GM21367 (cell line): Measurements from ENCODE around the gene SSBP2.

ENCODE experiments used
- ATAC-seq: cut with Tn5 transposase; IDR thresholded peaks from one replicate; pipeline ENCODE4 v1.9.1; 2021; ENCODE audit not compliant: unreplicated experiment

SSBP2 gene

DNA sequence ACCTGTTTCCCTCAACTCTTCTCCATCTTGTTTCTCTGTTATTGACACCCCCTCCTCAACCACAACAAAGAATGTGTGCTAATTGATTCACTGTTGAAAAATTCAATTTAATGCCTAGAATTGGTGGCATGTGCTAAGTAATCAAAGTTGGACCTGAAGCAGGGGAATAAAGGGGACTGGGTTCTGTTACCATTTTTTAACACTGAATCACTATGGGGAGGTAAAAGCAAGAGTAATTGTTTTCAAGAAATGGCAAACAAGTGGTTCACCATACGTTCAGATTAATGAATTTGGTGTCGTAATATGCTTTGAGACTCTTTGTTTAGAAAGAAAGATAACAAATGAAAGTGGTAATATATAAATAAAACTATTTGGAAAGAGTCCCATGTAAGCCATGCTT, 17.0 kb upstream of the SSBP2 start:
- no peak for ATAC-seq

GRCh38 chr5:81767097-81767496, 16.2 kb upstream of the SSBP2 start:
- no peak for ATAC-seq

DNA sequence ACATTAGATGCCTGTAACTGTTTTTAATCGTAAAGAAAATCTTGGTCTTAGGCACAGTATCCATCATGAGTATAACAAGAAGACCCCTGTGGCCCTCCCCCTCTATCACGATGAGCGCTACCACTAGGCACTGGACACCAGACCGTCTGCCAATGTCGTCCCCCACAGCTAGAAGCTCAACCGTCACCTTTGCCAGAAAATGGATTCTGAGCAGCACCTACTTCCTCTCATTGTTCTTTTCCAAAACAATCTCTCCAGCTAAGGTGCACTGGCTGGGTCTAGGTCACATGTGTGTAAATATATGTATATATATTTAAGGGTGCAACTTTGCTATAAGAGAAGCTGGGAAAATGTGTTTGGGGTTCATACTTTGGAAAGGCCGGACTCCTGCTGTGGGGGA, 15.7 kb upstream of the SSBP2 start:
- no peak for ATAC-seq

DNA sequence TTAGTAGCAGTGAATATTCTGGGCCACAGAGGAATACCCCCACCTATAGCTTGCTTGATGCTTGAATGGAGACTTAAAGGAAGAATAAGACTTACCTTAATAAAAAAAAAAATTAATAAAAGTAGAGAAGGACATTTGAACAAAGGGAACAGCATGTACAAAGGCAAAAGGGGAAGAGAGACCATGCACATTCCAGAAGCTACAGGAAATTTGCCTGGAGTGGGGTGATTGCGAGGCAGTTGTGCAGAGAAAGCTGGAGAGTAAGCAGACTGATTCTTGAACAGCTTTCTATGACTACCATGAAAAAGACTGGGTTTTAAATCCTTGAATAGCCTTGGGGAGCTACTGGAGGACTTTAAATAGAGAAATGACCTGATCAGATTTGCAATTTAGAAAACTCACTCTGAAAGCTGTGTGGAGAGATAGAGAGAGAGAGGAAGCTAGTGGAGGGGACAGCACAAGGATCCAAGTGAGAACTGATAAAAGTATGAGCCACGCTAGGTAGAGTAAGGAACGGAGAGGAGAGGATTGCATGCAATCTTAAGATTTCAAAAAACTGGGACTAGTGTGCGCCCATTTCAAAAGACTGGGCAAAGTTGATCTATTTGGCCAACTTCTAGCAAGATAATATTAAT, 12.5 kb upstream of the SSBP2 start:
- ATAC-seq = no peak

GRCh38 chr5:81762853-81763252, 12.0 kb upstream of the SSBP2 start:
- ATAC-seq = no peak

- ATAC-seq = no peak
These were observed 11.5 kb upstream of the SSBP2 start for GRCh38 chr5:81762401-81762800.

DNA sequence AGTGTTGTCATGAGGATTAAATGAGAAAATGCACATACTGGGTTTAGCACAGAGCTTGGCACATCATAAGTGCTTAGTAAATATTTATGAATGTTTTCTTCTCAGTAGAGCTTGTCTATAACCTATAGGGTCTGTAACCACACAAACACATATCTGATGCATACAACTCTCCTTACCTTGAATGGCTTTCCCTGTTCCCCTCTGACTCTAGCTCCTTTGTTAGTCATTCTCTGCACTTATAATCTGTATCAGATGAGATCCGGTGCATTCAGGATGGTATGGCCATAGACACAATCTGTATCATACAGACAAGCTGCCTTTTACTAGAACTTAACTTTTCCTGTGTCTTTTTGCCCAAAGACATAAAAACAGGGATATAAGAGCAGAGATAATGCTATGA, 11.1 kb upstream of the SSBP2 start:
- no peak for ATAC-seq

DNA sequence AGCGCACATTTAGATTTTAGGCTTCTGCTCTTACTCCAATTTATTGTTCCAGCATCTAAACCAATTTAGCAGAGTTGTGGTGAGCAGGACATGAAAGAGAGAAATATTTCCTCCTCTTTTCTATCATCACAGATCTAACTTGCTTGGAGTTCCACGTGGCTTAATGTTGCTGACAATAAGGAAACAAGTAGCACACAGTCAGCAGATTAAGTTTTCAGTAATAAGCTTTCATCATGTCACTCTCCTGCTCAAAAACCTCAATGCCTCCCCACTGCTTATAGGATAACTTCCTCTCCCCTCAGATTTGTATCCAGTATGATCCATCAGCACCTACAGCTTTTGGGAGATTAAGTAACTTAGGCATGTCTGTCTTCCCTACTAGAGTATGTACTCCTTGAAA, 10.4 kb upstream of the SSBP2 start:
- ATAC-seq = no peak

DNA sequence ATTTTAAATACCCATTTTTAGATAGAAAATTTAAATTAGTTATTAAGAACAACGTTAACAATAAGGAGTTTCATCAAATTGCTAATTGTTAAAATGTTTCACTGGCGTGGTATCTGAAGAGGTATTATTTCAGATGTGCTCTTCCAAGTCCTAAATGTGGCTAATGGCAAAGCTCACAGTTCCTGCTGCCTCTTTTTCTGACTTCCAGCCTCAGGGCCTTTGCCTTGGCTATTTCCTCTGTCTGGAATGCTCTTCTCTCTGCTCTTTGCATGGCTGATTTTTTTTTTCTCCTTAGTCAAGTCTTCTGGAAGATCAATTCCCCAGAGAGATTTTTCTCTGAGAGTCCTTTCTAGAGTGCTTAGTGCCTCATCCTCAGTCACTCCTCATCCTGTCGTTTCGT, 9.6 kb upstream of the SSBP2 start:
- ATAC-seq = no peak

- ATAC-seq = no peak
These were observed 8.7 kb upstream of the SSBP2 start for GRCh38 chr5:81759632-81760005.

DNA sequence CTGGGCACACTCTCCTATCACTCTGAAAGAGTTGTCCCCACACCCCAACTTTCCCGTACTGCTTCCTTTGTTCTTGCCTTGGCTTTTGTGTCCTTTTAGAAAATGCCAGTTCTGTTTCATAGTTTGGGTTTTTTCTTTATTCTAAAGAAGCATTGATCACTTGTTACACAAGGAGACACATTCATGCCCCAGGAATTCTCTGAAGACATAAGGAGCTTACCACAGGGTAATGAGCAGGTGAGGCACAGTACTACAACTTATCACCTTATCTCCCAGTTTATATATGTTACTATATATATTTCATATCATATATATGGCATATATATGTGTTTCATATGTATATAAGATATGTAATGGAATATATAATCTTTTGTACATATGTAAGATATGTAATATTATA, 6.5 kb upstream of the SSBP2 start:
- no peak for ATAC-seq

DNA sequence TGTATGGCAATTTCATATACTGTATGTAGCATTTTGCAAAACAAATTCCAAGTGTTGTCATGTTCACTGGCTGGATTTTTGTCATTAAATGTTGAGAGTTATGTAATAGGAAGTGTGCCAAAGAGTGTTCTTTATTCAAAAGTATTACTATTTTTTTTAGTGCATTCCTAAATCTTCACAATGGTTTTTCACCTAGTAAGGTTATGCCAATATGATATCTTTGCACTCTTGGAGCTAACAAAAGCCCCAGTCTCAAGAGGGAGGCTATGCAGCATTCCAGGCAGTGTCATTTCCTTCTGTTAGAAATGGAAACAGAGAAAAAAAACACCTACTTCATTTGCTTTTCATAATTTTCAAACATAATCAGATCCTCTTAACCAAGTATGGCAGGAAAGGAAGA, 5.1 kb upstream of the SSBP2 start:
- no peak for ATAC-seq

DNA sequence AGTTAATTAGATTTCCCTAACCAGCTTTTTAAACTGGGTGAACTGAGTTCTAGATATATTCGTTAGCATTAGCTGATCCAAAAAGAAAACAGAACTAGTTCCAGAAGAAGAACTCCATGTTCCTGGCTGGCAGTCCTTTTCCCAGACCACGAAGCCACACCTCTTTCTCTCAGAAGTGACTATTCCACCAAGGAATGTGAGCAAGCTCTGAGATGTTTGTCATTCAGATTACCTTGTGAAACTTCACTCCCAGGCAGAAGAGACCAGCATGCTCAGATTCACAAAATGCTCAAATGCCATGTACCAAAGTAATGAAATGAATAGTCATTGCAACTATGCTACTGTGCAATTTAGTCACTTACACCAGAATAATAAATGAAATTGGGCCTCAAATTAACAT, 4.4 kb upstream of the SSBP2 start:
- ATAC-seq = no peak

- ATAC-seq = no peak
These were observed 3.7 kb upstream of the SSBP2 start for GRCh38 chr5:81754621-81755020.

DNA sequence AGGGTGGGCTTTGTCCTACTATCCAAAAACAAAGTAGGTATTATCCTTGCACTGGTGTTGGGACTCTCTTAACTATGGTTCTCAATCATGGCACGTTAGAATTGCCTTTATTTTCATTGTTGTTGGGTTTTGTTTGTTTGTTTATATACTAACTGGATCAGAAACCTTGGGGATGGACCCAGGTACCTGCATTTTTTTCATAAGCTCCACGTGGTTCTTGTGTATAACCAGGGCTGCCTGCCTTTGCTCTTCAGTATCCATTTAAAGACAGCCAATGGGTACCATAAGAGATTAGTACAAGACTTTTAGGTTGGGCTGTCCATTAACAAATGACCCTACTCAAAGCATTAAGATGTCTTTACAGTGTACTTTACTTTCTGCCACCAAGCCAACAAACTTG, 2.5 kb upstream of the SSBP2 start:
- ATAC-seq = no peak

DNA sequence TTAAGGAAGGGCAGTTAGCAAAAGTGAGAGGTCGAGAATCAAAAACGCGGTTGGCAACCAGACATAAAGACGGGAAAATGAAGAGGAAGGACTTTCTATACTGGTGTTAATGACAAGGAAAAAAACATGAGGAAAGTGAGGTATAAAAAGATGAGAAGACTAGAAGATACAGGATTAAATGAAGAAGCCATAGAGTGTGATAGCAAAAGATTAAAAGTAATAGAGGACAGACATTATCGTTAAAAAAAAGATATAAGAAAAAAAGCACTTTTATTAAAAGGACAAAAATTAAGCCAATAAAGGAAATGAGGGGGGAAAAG, 1.7 kb upstream of the SSBP2 start:
- no peak for ATAC-seq

DNA sequence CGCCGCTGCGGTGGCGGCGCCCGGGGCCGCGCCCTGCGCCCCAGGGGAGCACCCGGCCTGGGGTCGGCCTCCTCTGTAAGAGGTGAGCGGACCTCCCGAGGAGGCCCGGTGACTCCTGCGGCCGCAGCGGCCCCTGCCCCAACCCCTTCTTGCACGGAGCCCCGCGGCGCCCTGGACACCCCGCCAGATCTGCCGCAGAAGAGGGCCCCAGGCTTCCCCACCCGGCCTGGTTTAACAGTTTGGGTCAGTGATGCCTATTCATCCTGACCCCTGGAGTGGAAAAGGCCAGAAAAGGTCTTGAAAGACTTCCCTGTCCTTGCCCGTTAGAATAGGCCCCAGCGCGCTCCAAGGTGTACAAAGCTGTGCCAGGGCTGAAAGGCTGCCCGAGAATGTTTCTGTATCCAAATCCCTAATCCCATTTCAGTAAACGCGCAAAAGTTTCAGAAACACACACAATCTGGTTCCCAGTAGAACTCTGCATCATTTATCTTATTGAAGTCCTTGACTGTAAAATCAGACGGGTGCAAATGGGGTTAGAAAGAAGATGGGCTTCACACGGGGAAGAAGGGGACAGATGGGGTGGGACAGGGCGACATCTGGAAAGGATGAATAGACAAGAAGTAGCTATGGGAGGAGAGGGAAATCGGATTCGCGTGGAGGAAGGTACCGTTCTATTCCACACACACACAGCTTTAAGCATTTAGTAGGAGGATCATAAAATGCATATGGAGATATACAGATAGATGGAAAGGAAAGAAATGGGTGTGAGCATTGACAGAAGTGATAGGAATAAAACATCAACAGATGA, 1.1 kb upstream of the SSBP2 start:
- no peak for ATAC-seq

DNA sequence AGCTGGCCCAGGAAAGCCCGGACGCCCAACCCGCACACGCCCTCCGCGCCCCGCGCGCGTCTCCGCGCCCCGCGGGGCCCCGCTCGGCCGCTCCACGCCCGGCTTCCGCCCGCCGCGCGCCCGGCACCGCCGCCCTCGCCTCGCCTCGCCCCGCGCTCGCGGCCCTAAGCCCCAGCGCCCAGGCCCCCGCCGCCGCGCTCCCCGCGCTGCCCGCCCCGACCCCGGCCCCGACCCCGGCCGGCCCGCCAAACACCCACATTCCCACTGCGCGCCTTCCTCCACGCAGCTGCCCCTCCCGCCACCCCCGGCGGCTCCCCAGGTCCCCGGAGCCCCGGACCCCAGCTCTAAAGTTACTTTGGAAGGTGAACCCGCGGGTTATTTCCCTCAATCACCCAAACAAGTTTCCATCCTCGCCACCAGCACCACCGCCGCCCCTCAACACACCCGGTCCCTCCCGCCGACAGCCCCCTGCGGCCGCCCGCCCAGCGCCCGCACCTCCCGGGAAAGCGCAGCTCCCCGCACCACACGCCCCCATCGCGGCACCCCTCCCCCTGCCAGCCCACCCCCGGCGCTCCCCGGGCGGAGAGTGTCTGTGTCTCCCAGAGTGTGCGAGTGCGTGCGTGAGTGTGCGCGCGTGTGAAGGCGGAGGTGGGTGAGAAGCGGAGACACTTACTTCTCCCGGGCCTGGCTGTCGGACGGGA, 439 bp downstream of the SSBP2 start:
- no peak for ATAC-seq

GRCh38 chr5:81749561-81750307, 1.2 kb downstream of the SSBP2 start:
- peak; percentile 43 for ATAC-seq

GRCh38 chr5:81749192-81749560, 1.7 kb downstream of the SSBP2 start:
- ATAC-seq = no peak

DNA sequence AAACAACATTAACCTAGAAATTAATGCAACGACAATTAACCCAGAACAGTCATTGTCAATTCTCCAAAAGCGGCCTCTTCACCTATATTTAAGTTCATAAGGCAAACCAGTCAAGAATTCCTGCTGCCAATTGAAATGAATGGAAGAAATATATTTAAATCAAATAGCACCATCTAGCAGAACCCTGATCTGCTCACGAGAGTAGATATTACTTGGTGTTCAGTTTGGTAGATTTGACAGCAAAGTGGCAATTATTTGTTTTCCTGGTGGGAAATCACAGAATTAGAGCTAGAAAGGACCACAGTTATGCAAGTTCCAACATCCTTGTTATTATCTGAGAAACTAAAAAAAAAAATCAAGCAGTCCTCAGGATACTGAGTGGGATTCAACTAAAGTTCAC, 2.3 kb downstream of the SSBP2 start:
- ATAC-seq = no peak

- no peak for ATAC-seq
These were observed 3.9 kb downstream of the SSBP2 start for GRCh38 chr5:81747030-81747429.
